HepG2 (cell line): ENCODE results near the gene PTPN14. TPM values are rescaled to one million over a fixed set of nuclear protein-coding genes. Genes with fewer than 3 reads are reported as not detected.
A peak's percentile ranks its signal among the peaks of the same experiment; 100 is the strongest.

Experiments used
- ATAC-seq: fragments of 200-7000 bp; cut with Tn5 transposase; 3 replicates; pipeline ENCODE4 v1.9.1; 2020; ENCODE audit warnings: mild to moderate bottlenecking, moderate library complexity
- BruUV-seq: library from RNA; stranded (reverse); fragments of 400-500 nt; replicated peaks from 2 replicates; lab custom pipeline; 2021; lab: Mats Ljungman, UMichigan
- CTCF ChIA-PET: fragments of 300-600 bp; formaldehyde crosslinking; extraction: SDS; loops from one replicate; lab custom pipeline; 2021; ENCODE audit warnings: low total read pairs, inconsistent platforms, low intra/inter-chr PET ratio; lab: Yijun Ruan, JAX
- POLR2A ChIA-PET: fragments of 350-600 bp; sonication (Branson Sonifier 250); formaldehyde crosslinking; loops from one replicate; lab custom pipeline; 2020; ENCODE audit warnings: antibody characterized with exemption, inconsistent platforms; lab: Yijun Ruan, JAX
- DNase-seq: peaks from one replicate; pipeline ENCODE4 v3.0.0-alpha.2; 2015; ENCODE audit warnings: low spot score
- FAIRE-seq: peaks from 3 replicates; lab custom pipeline; 2011; peaks lifted over from hg19 to GRCh38; lab: Jason Lieb, UNC
- H2AFZ ChIP-seq: one replicate; pipeline ENCODE4 v1.6.1; 2011; ENCODE audit warnings: low read length, inconsistent platforms
- H3K27ac ChIP-seq: fragments of 300-600 bp; 3 replicates; pipeline ENCODE4 v1.8.0; 2011; ENCODE audit warnings: mixed run types, mild to moderate bottlenecking, mixed read lengths, low read length, inconsistent platforms; ENCODE audit not compliant: insufficient read depth; ENCODE audit errors: extremely low read length
- H3K27me3 ChIP-seq, 2 experiments: fragments of 200-600 bp in 1 of 2; 2 replicates in 1 of 2; 3 replicates in 1 of 2; pipeline versions ENCODE4 v1.6.0 to v1.8.0; 2011; ENCODE audit warnings: low read length in 2 of 2, mild to moderate bottlenecking in 2 of 2, moderate library complexity in 2 of 2, inconsistent platforms in 1 of 2; ENCODE audit not compliant: insufficient read depth in 2 of 2, control insufficient read depth in 1 of 2
- H3K36me3 ChIP-seq, 2 experiments: fragments of 200-600 bp in 1 of 2; replicated peaks in 1 of 2; 2 replicates in 1 of 2; 3 replicates in 1 of 2; pipeline versions ENCODE4 v1.5.1 to v1.8.0; 2011; ENCODE audit warnings: low read length in 2 of 2, inconsistent platforms in 1 of 2; ENCODE audit not compliant: insufficient read depth in 2 of 2, control insufficient read depth in 1 of 2
- H3K4me1 ChIP-seq: 2 replicates; pipeline ENCODE4 v1.5.1; 2012; ENCODE audit warnings: low read length, inconsistent platforms; ENCODE audit not compliant: insufficient read depth
- H3K4me2 ChIP-seq: 2 replicates; pipeline ENCODE4 v1.6.0; 2011; ENCODE audit warnings: low read depth, low read length, inconsistent platforms
- H3K4me3 ChIP-seq, 3 experiments: fragments of 200-600 bp in 1 of 3; sonication (generic), shearing (Covaris generic) in 1 of 3; replicated peaks in 1 of 3; 2 replicates each; pipeline ENCODE4 v1.5.1; 2011 to 2016; ENCODE audit warnings: low read length in 3 of 3, inconsistent platforms in 2 of 3, low read depth in 2 of 3, mild to moderate bottlenecking in 2 of 3, control low read depth in 1 of 3, mixed read lengths in 1 of 3; ENCODE audit not compliant: insufficient read depth in 1 of 3
- H3K79me2 ChIP-seq: one replicate; pipeline ENCODE4 v1.6.1; 2011; ENCODE audit warnings: low read length, inconsistent platforms; ENCODE audit not compliant: insufficient read depth
- H3K9ac ChIP-seq: 2 replicates; pipeline ENCODE4 v1.6.0; 2011; ENCODE audit warnings: mild to moderate bottlenecking, low read depth, low read length, inconsistent platforms; ENCODE audit not compliant: insufficient read depth
- H3K9me3 ChIP-seq: 2 replicates; pipeline ENCODE4 v1.5.1; 2012; ENCODE audit warnings: mild to moderate bottlenecking, low read length
- H4K20me1 ChIP-seq: 2 replicates; pipeline ENCODE4 v1.6.0; 2011; ENCODE audit warnings: inconsistent platforms, mild to moderate bottlenecking, low read length, moderate library complexity; ENCODE audit not compliant: insufficient read depth
- ARID5B ChIP-seq: IDR thresholded peaks from 2 replicates; pipeline ENCODE4 v1.4.0; 2020; ENCODE audit warnings: mild to moderate bottlenecking, missing genetic modification reagents
- BCL6 ChIP-seq: IDR thresholded peaks from 2 replicates; pipeline ENCODE4 v1.6.1; 2016; ENCODE audit warnings: missing genetic modification reagents, missing compliant biosample characterization
- DMTF1 ChIP-seq: sonication (generic); formaldehyde crosslinking; IDR thresholded peaks from 2 replicates; pipeline ENCODE4 v1.4.0; 2020; ENCODE audit warnings: mild to moderate bottlenecking, missing genetic modification reagents
- EHMT2 ChIP-seq: fragments of 200-600 bp; sonication (generic); IDR thresholded peaks from 2 replicates; pipeline ENCODE4 v1.7.0; 2017; ENCODE audit warnings: antibody characterized with exemption, low read depth, low read length, borderline replicate concordance
- HNF4A ChIP-seq: sonication (generic); formaldehyde crosslinking; IDR thresholded peaks from 2 replicates; pipeline ENCODE4 v1.4.0; 2020; ENCODE audit warnings: missing genetic modification reagents
- HNRNPLL ChIP-seq: fragments of 200-400 bp; formaldehyde crosslinking; IDR thresholded peaks from 2 replicates; pipeline ENCODE4 v1.6.1; 2017; ENCODE audit warnings: mild to moderate bottlenecking, low read depth, low read length; ENCODE audit not compliant: poor library complexity, severe bottlenecking
- MAZ ChIP-seq, 2 experiments: sonication (generic) in 1 of 2; formaldehyde crosslinking in 1 of 2; IDR thresholded peaks; 2 replicates each; pipeline versions ENCODE4 v1.5.0 to v1.6.1; 2012 to 2020; ENCODE audit warnings: low read depth in 2 of 2, mild to moderate bottlenecking in 2 of 2, borderline replicate concordance in 1 of 2, improper control_type of control experiment in 1 of 2, low read length in 1 of 2, missing genetic modification reagents in 1 of 2, moderate library complexity in 1 of 2
- NR2F1 ChIP-seq, 2 experiments: fragments of 450-650 bp in 1 of 2; formaldehyde crosslinking in 1 of 2; IDR thresholded peaks; 2 replicates each; pipeline versions ENCODE4 v1.5.0 to v1.6.1; 2016 to 2020; ENCODE audit warnings: mild to moderate bottlenecking in 1 of 2, missing compliant biosample characterization in 1 of 2, missing genetic modification reagents in 1 of 2, moderate library complexity in 1 of 2
- NR2F6 ChIP-seq, 2 experiments: IDR thresholded peaks; 2 replicates each; pipeline ENCODE4 v1.6.1; 2016; ENCODE audit warnings: antibody characterized with exemption in 1 of 2, mild to moderate bottlenecking in 1 of 2
- POLR2AphosphoS2 ChIP-seq: IDR thresholded peaks from 2 replicates; pipeline ENCODE4 v1.6.1; 2011; ENCODE audit warnings: low read depth, low read length, improper control_type of control experiment
- RARA ChIP-seq: IDR thresholded peaks from 2 replicates; pipeline ENCODE4 v1.6.1; 2016; ENCODE audit warnings: missing genetic modification reagents, missing compliant biosample characterization
- RXRA ChIP-seq: sonication (generic); formaldehyde crosslinking; IDR thresholded peaks from 2 replicates; pipeline ENCODE4 v1.5.1; 2020; ENCODE audit warnings: missing genetic modification reagents
- SKI ChIP-seq: fragments of 450-650 bp; IDR thresholded peaks from one replicate; pipeline ENCODE4 v1.6.1; 2018; ENCODE audit warnings: mild to moderate bottlenecking; ENCODE audit not compliant: partially characterized antibody
- SOX13 ChIP-seq, 3 experiments: fragments of 450-650 bp in 1 of 3; sonication (generic) in 1 of 3; formaldehyde crosslinking in 1 of 3; IDR thresholded peaks in 2 of 3; conservative IDR thresholded peaks in 1 of 3; 2 replicates each; pipeline versions ENCODE4 v1.5.0 to v1.6.1; 2016 to 2020; ENCODE audit warnings: antibody characterized with exemption in 1 of 3, mild to moderate bottlenecking in 1 of 3, missing compliant biosample characterization in 1 of 3, missing genetic modification reagents in 1 of 3, moderate library complexity in 1 of 3
- SOX6 ChIP-seq, 2 experiments: fragments of 450-650 bp in 1 of 2; sonication (generic) in 1 of 2; formaldehyde crosslinking in 1 of 2; IDR thresholded peaks; 2 replicates each; pipeline versions ENCODE4 v1.4.0 to v1.6.1; 2017 to 2020; ENCODE audit warnings: antibody characterized with exemption in 1 of 2, mild to moderate bottlenecking in 1 of 2, missing genetic modification reagents in 1 of 2
- TBL1XR1 ChIP-seq: fragments of 150-350 bp; IDR thresholded peaks from 2 replicates; pipeline ENCODE4 v1.6.1; 2014; ENCODE audit warnings: borderline replicate concordance, low read length; ENCODE audit not compliant: partially characterized antibody
- WGBS: methylation state at CpG from one replicate; pipeline ENCODE4 v1.1.6; 2017; ENCODE audit warnings: low lambda C conversion rate; 5-methylcytosine and 5-hydroxymethylcytosine counted together
- in situ Hi-C: cut with HindIII; loops from 2 replicates; pipeline ENCODE4 v1.10.0; 2017; ENCODE audit warnings: low pct_unique_long_range_greater_than_20kb; ENCODE audit not compliant: extremely low pct_ligation_motif_present
- intact Hi-C: fragments of 100-400 bp; cut with micrococcal nuclease; formaldehyde crosslinking; loops from one replicate; pipeline ENCODE4 v1.10.0; 2022; ENCODE audit not compliant: unreplicated experiment
- polyA plus RNA-seq, 8 experiments: library from polyadenylated mRNA; depleted of rRNA in 3 of 8; stranded (reverse) in 7 of 8; unstranded in 1 of 8; fragments of >200 nt; fragmentation: Illumina TruSeq in 4 of 8; extraction: Trizol in 4 of 8; gene quantifications; 2 replicates each; pipeline versions ENCODE4 v1.2.1 to v1.2.3, GENCODE V29; 2011 to 2016; ENCODE audit warnings: low read depth in 4 of 8, missing spikeins in 1 of 8, mixed read lengths in 1 of 8; ENCODE audit not compliant: insufficient read depth in 1 of 8
- total RNA-seq, 5 experiments: library from RNA; depleted of rRNA; stranded (reverse); fragments of >200 nt; fragmentation: Illumina TruSeq; extraction: Trizol; gene quantifications; 2 replicates each; pipeline ENCODE4 v1.2.3, GENCODE V29; 2016; ENCODE audit warnings: low read depth in 1 of 5

Gene PTPN14
- total and polyA plus RNA-seq, 2 of the 13 experiments (the other 11 are each of a cell fraction or from before 2014, with no cell fraction given) = 3.9 to 4.7 TPM

- H3K4me2 ChIP-seq = no peak overlapping the region
- H3K27ac ChIP-seq = no peak overlapping the region
- H4K20me1 ChIP-seq = no peaks in the 10 kb centered on the region
- TF ChIP-seq SOX6 (IDR thresholded peaks at IDR 0.05) (no peak), SOX6 (CRISPR knock-in tag; IDR thresholded peaks at IDR 0.05) (peak; percentile 27; the same call in 1 of the 2 replicates), EHMT2 (no peak), SKI (peak; percentile 80), TBL1XR1 (peak; percentile 50), HNRNPLL (no peak), NR2F6 (IDR thresholded peaks at IDR 0.05) (no peak), NR2F6 (CRISPR knock-in tag; IDR thresholded peaks at IDR 0.05) (peak; percentile 48; the same call in 1 of the 2 replicates), HNF4A (CRISPR knock-in tag) (peak; percentile 39; the same call in 1 of the 2 replicates), RARA (CRISPR knock-in tag) (peak; percentile 74), MAZ (IDR thresholded peaks at IDR 0.05; ENCODE audit: borderline replicate concordance, low read depth, low read length) (no peak), MAZ (CRISPR knock-in tag; IDR thresholded peaks at IDR 0.05; ENCODE audit: low read depth) (no peak), SOX13 (IDR thresholded peaks at IDR 0.05) (no peak), SOX13 (CRISPR knock-in tag; conservative IDR thresholded peaks at IDR 0.05 in 1 of 2, IDR thresholded peaks at IDR 0.05 in 1 of 2) (peak in 1 of 2 experiments; percentile 32; a peak in 1 of 4 replicates), RXRA (CRISPR knock-in tag) (peak; percentile 52; the same call in 1 of the 2 replicates), NR2F1 (CRISPR knock-in tag; IDR thresholded peaks at IDR 0.05) (peak in 1 of 2 experiments; percentile 48; a peak in 2 of 4 replicates), BCL6 (CRISPR knock-in tag) (peak; percentile 83), DMTF1 (CRISPR knock-in tag) (no peak), POLR2AphosphoS2 (no peak), ARID5B (CRISPR knock-in tag) (peak; percentile 57)
- CTCF ChIA-PET = no interaction called here
- H2AFZ ChIP-seq = no peak overlapping the region
- POLR2A ChIA-PET = no interaction called here
- no TSS peak for BruUV-seq
- no peaks in the 10 kb centered on the region for H3K79me2 ChIP-seq
- peak; percentile 55; the same call in 2 of the 3 replicates for ATAC-seq
- DNase-seq = peak; percentile 19
- 20% methylated on average over 8 of the region's 8 CpGs for WGBS
- H3K4me3 ChIP-seq = no peak overlapping the region
- no peak for FAIRE-seq
- H3K4me1 ChIP-seq = peaks cover 13% of the 10 kb centered on the region
- no peaks in the 10 kb centered on the region for H3K27me3 ChIP-seq
- H3K9me3 ChIP-seq = no peaks in the 10 kb centered on the region
- peaks cover 2 to 3% of the 10 kb centered on the region in 2 experiments; a peak in 3 of 5 replicates for H3K36me3 ChIP-seq
- intact Hi-C loops = no loop called here
- no peak overlapping the region for H3K9ac ChIP-seq
- in situ Hi-C loops = no loop called here
These were observed 182.0 kb downstream of the PTPN14 start for GRCh38 chr1:214369364-214369763.
